ENCODE measurements around the gene G6PC1. TPM values are rescaled to one million over a fixed set of nuclear protein-coding genes. Genes with fewer than 3 reads are reported as not detected.

The G6PC1 gene
- total and polyA plus RNA-seq, 2 of the 13 experiments (the other 11 are each of a cell fraction or from before 2014, with no cell fraction given), result 1.7 to 37.9 TPM

DNA sequence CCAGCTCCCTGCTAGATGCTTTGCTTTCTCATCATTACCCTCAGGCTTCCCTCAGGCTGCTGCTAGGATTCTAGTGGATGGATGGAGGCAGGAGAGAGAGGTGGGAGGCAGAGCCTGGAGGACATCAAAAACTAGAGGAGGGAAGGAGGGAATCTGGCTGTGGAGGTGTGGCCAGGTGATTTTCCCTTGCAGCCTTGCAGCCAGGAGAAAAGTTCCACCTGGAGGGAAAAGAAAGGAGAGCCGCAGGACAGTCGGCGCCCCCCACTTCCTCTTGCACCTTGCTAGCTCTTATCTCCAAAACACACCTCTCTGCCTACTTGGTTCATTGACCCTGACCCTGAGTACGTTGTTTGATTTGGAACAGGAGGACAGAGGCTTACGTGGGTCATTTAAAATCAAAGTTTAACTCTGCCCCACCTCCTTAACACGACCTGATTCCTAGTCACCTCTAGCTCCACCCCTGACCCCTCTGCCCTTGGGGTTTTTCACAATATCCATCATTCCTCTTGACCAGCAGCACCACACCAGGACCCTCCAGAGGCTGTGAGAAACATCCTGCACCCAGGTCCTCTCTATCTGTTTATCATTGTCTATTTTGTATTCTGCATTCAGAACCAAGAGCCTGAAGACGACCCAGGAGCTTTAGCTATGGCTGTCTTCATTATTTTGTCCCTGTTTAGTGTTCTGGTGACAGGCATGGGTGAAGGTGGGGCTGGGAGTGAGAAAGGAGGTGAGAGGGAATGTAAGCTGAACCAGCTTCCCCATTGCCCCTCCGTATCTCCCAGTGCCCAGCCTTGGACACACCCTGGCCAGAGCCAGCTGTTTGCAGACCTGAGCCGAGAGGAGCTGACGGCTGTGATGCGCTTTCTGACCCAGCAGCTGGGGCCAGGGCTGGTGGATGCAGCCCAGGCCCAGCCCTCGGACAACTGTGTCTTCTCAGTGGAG, 33.7 kb upstream of the G6PC1 start (continued):
- no peak; the same call in 1 of the 2 replicates for TF ChIP-seq TFDP1 (CRISPR knock-in tag; IDR thresholded peaks at IDR 0.05; ENCODE audit: borderline replicate concordance)
- peak; percentile 80 for TF ChIP-seq PHF21A (CRISPR knock-in tag; IDR thresholded peaks at IDR 0.05)
- TF ChIP-seq CREB3 (CRISPR knock-in tag; IDR thresholded peaks at IDR 0.05), result no peak
- no peak for TF ChIP-seq ZNF589 (CRISPR knock-in tag; conservative IDR thresholded peaks at IDR 0.05)
- TF ChIP-seq, protein P1, sequence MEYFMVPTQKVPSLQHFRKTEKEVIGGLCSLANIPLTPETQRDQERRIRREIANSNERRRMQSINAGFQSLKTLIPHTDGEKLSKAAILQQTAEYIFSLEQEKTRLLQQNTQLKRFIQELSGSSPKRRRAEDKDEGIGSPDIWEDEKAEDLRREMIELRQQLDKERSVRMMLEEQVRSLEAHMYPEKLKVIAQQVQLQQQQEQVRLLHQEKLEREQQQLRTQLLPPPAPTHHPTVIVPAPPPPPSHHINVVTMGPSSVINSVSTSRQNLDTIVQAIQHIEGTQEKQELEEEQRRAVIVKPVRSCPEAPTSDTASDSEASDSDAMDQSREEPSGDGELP (IDR thresholded peaks at IDR 0.05; ENCODE audit: borderline replicate concordance, low read depth), result peak; percentile 43; the same call in 1 of the 2 replicates
- peak; percentile 31; the same call in 1 of the 3 replicates for TF ChIP-seq MXI1 (IDR thresholded peaks at IDR 0.05; ENCODE audit: borderline replicate concordance, low read depth, low read length)
- TF ChIP-seq ZNF556 (CRISPR knock-in tag; IDR thresholded peaks at IDR 0.05; ENCODE audit: borderline replicate concordance), result 0 out of 2 replicates have a peak, but pooled peaks have one; percentile 43
- no peak for TF ChIP-seq ZNF879 (CRISPR knock-in tag; IDR thresholded peaks at IDR 0.05)
- TF ChIP-seq ZNF761 (CRISPR knock-in tag; conservative IDR thresholded peaks at IDR 0.05), result peak; percentile 71
- TF ChIP-seq ZNF670 (CRISPR knock-in tag; IDR thresholded peaks at IDR 0.05; ENCODE audit: borderline replicate concordance), result no peak
- peak; percentile 70; the same call in 1 of the 2 replicates for TF ChIP-seq CHD4 (IDR thresholded peaks at IDR 0.05; ENCODE audit: borderline replicate concordance, low read length)
- 0 out of 2 replicates have a peak, but pooled peaks have one; percentile 44 for TF ChIP-seq AHDC1 (CRISPR knock-in tag; IDR thresholded peaks at IDR 0.05; ENCODE audit: borderline replicate concordance)
- TF ChIP-seq ZSCAN12 (CRISPR knock-in tag; IDR thresholded peaks at IDR 0.05), result no peak
- TF ChIP-seq MTF2 (CRISPR knock-in tag; IDR thresholded peaks at IDR 0.05; ENCODE audit: borderline replicate concordance), result no peak
- no peak for TF ChIP-seq MATR3 (CRISPR knock-in tag; IDR thresholded peaks at IDR 0.05)
- TF ChIP-seq ZNF552 (CRISPR knock-in tag; IDR thresholded peaks at IDR 0.05; ENCODE audit: borderline replicate concordance), result no peak

Measured in HepG2 (cell line).